Spinal cord (tissue), 10 donors: ENCODE data around the gene HCST. TPM values are rescaled to one million over a fixed set of nuclear protein-coding genes. Genes with fewer than 3 reads are reported as not detected.
"Not testable (repeated sequence)": the region's sequence is repeated elsewhere in the genome, so short reads cannot be mapped to it uniquely, and the experiment has no call there.

ENCODE experiments used
- DNase-seq, 6 donors: peaks; one replicate each; pipeline versions ENCODE4 v3.0.0 to v3.0.0-alpha.2; 2013 to 2015; ENCODE audit warnings: low spot score in 6 of 6, low read depth in 4 of 6
- H3K27ac ChIP-seq: one replicate; pipeline ENCODE4 v1.5.1; 2013; ENCODE audit warnings: low read depth, low read length, control low read depth
- H3K27me3 ChIP-seq: one replicate; pipeline ENCODE4 v1.6.1; 2013; ENCODE audit warnings: low read length; ENCODE audit not compliant: control insufficient read depth, insufficient read depth
- H3K36me3 ChIP-seq: one replicate; pipeline ENCODE4 v1.6.1; 2013; ENCODE audit warnings: low read length; ENCODE audit not compliant: control insufficient read depth, insufficient read depth
- H3K4me1 ChIP-seq: one replicate; pipeline ENCODE4 v1.6.1; 2013; ENCODE audit warnings: low read length; ENCODE audit not compliant: control insufficient read depth, insufficient read depth
- H3K4me3 ChIP-seq: one replicate; pipeline ENCODE4 v1.5.1; 2013; ENCODE audit warnings: low read depth, low read length, control low read depth
- H3K9me3 ChIP-seq: one replicate; pipeline ENCODE4 v1.6.1; 2013; ENCODE audit warnings: low read length; ENCODE audit not compliant: control insufficient read depth, insufficient read depth
- WGBS: methylation state at CpG from one replicate; pipeline ENCODE4 v1.1.5; 2013; ENCODE audit warnings: missing lambda C conversion rate; ENCODE audit not compliant: insufficient coverage; 5-methylcytosine and 5-hydroxymethylcytosine counted together
- polyA plus RNA-seq, 2 donors: library from polyadenylated mRNA; unstranded; fragments of 120-200 nt; gene quantifications; one replicate each; pipeline ENCODE4 v1.2.1, GENCODE V29; 2013; ENCODE audit not compliant: insufficient read length in 2 of 2
- total RNA-seq, 2 donors: library from RNA; depleted of rRNA in 1 of 2; stranded (reverse); fragments of 120-200 nt in 1 of 2; fragments of >200 nt in 1 of 2; gene quantifications; one replicate each; pipeline versions ENCODE4 v1.2.3 to v1.2.4, GENCODE V29; 2013 to 2014
- donor health status: healthy.

HCST gene
- total and polyA plus RNA-seq, 4 donors: 1.9 to 4.0 (median 3.6) TPM

GRCh38 chr19:35862528-35862927 lies 39.8 kb upstream of the HCST start:
- WGBS: 84% methylated on average over 14 of the region's 14 CpGs
- Histone ChIP-seq H3K27me3 (peaks cover 20% of the 10 kb centered on the region), H3K4me3 (no peak overlapping the region), H3K9me3 (no peaks in the 10 kb centered on the region), H3K27ac (no peak overlapping the region), H3K36me3 (peaks cover 27% of the 10 kb centered on the region), H3K4me1 (peaks cover 9% of the 10 kb centered on the region)
- no peak for DNase-seq

- no peaks in the 10 kb centered on the region for H3K9me3 ChIP-seq
- peaks cover 20% of the 10 kb centered on the region for H3K27me3 ChIP-seq
- H3K36me3 ChIP-seq: peaks cover 27% of the 10 kb centered on the region
- no peak for DNase-seq
- no peak overlapping the region for H3K27ac ChIP-seq
- 79% methylated on average over 2 of the region's 5 CpGs for WGBS
- H3K4me3 ChIP-seq: no peak overlapping the region
- peaks cover 14% of the 10 kb centered on the region for H3K4me1 ChIP-seq
These were observed 39.3 kb upstream of the HCST start for GRCh38 chr19:35863018-35863417.

- Histone ChIP-seq H3K4me1 (peaks cover 31% of the 10 kb centered on the region), H3K27ac (peak within 1 kb of the TSS; percentile 70), H3K27me3 (no peaks in the 10 kb centered on the region), H3K4me3 (peak within 1 kb of the TSS; percentile 51), H3K9me3 (no peaks in the 10 kb centered on the region), H3K36me3 (peaks cover 28% of the 10 kb centered on the region)
- DNase-seq: peak in 5 of 6 donors; percentile 51 to 95 (median 65)
- whole genome bisulfite sequencing: under 1% methylated on average over 60 of the region's 60 CpGs
These were observed 34.0 kb upstream of the HCST start, which contains the start of gene APLP1 for GRCh38 chr19:35868172-35868822. Gene APLP1, plus strand, starts transcription at chr19:35868574. Its CDS starts 63 bp downstream, at chr19:35868637.

GRCh38 chr19:35868823-35869326 lies 33.5 kb upstream of the HCST start:
- Histone ChIP-seq H3K27me3 (no peaks in the 10 kb centered on the region), H3K4me1 (peaks cover 31% of the 10 kb centered on the region), H3K4me3 (peak overlapping the region; percentile 51), H3K36me3 (peaks cover 33% of the 10 kb centered on the region), H3K27ac (peak overlapping the region; percentile 70), H3K9me3 (no peaks in the 10 kb centered on the region)
- no peak for DNase-seq
- under 1% methylated on average over 15 of the region's 15 CpGs for WGBS

- H3K27me3 ChIP-seq: no peaks in the 10 kb centered on the region
- no peaks in the 10 kb centered on the region for H3K9me3 ChIP-seq
- WGBS: under 1% methylated on average over 45 of the region's 51 CpGs
- peak; percentile 65 to 97 (median 80) for DNase-seq
- peaks cover 31% of the 10 kb centered on the region for H3K4me1 ChIP-seq
- H3K36me3 ChIP-seq: peaks cover 40% of the 10 kb centered on the region
- peak overlapping the region; percentile 51 for H3K4me3 ChIP-seq
- peak overlapping the region; percentile 70 for H3K27ac ChIP-seq
These were observed 32.8 kb upstream of the HCST start for GRCh38 chr19:35869327-35870123.

- H3K4me3 ChIP-seq: peak overlapping the region; percentile 51
- not testable (repeated sequence) for H3K27me3 ChIP-seq, DNase-seq, H3K27ac ChIP-seq, H3K9me3 ChIP-seq
- H3K4me1 ChIP-seq: peaks cover 31% of the 10 kb centered on the region
- H3K36me3 ChIP-seq: peaks cover 47% of the 10 kb centered on the region
- WGBS: 32% methylated on average over 25 of the region's 26 CpGs
These were observed 32.1 kb upstream of the HCST start for GRCh38 chr19:35870124-35870736.

- Histone ChIP-seq H3K36me3 (peaks cover 52% of the 10 kb centered on the region), H3K4me1 (peaks cover 31% of the 10 kb centered on the region), H3K27ac (no peak overlapping the region), H3K4me3 (no peak overlapping the region), H3K27me3 (no peaks in the 10 kb centered on the region), H3K9me3 (no peaks in the 10 kb centered on the region)
- no peak for DNase-seq
- WGBS: no CpG with 5 or more reads among the region's 12 CpGs
These were observed 31.5 kb upstream of the HCST start for GRCh38 chr19:35870798-35871197.

GRCh38 chr19:35871611-35872010 lies 30.7 kb upstream of the HCST start:
- Histone ChIP-seq H3K27me3 (no peaks in the 10 kb centered on the region), H3K4me3 (no peak overlapping the region), H3K9me3 (no peaks in the 10 kb centered on the region), H3K36me3 (peaks cover 60% of the 10 kb centered on the region), H3K27ac (no peak overlapping the region), H3K4me1 (peaks cover 31% of the 10 kb centered on the region)
- no peak for DNase-seq
- WGBS: no CpG with 5 or more reads among the region's 12 CpGs

GRCh38 chr19:35872180-35872579 lies 30.1 kb upstream of the HCST start:
- DNase-seq: no peak
- H3K9me3 ChIP-seq: no peaks in the 10 kb centered on the region
- no peak overlapping the region for H3K27ac ChIP-seq
- H3K4me3 ChIP-seq: no peak overlapping the region
- H3K4me1 ChIP-seq: peaks cover 31% of the 10 kb centered on the region
- 85% methylated on average over 5 of the region's 5 CpGs for WGBS
- H3K27me3 ChIP-seq: no peaks in the 10 kb centered on the region
- H3K36me3 ChIP-seq: peaks cover 64% of the 10 kb centered on the region
